Smooth muscle cell (in vitro differentiated cells): Measurements from ENCODE around the gene RTL10. TPM values are rescaled to one million over a fixed set of nuclear protein-coding genes. Genes with fewer than 3 reads are reported as not detected.

Experiments used
- DNase-seq: peaks from one replicate; lab custom pipeline; 2025; ENCODE audit not compliant: unreplicated experiment; lab: John Stamatoyannopoulos, UW
- H2AFZ ChIP-seq: fragments of 200-600 bp; sonication (generic); 2 replicates; pipeline ENCODE4 v1.6.0; 2016; ENCODE audit warnings: antibody characterized with exemption, low read depth, mild to moderate bottlenecking
- H3F3A ChIP-seq: fragments of 200-600 bp; sonication (generic); 2 replicates; pipeline ENCODE4 v1.6.0; 2017; ENCODE audit warnings: antibody characterized with exemption, low read depth
- H3K27ac ChIP-seq: fragments of 200-600 bp; sonication (generic); 2 replicates; pipeline ENCODE4 v1.5.1; 2016; ENCODE audit warnings: low read depth, mild to moderate bottlenecking
- H3K27me3 ChIP-seq: fragments of 200-600 bp; sonication (generic); 2 replicates; pipeline ENCODE4 v1.6.1; 2016; ENCODE audit warnings: low read depth, mild to moderate bottlenecking
- H3K36me3 ChIP-seq: fragments of 200-600 bp; sonication (generic); 2 replicates; pipeline ENCODE4 v1.5.1; 2016; ENCODE audit warnings: low read depth
- H3K4me1 ChIP-seq: fragments of 200-600 bp; sonication (generic); 2 replicates; pipeline ENCODE4 v1.5.1; 2016; ENCODE audit warnings: low read depth
- H3K4me2 ChIP-seq: fragments of 200-600 bp; sonication (generic); 2 replicates; pipeline ENCODE4 v1.6.0; 2016; ENCODE audit warnings: mild to moderate bottlenecking
- H3K4me3 ChIP-seq: fragments of 200-600 bp; sonication (generic); 2 replicates; pipeline ENCODE4 v1.5.1; 2016; ENCODE audit warnings: mild to moderate bottlenecking
- H3K79me2 ChIP-seq: fragments of 200-600 bp; sonication (generic); 2 replicates; pipeline ENCODE4 v1.6.0; 2016; ENCODE audit warnings: low read depth, mild to moderate bottlenecking
- H3K9ac ChIP-seq: fragments of 200-600 bp; sonication (generic); 2 replicates; pipeline ENCODE4 v1.6.0; 2016; ENCODE audit warnings: low read depth
- H3K9me3 ChIP-seq: fragments of 200-600 bp; sonication (generic); replicated peaks from 2 replicates; pipeline ENCODE4 v1.5.1; 2016; ENCODE audit warnings: low read depth
- H4K20me1 ChIP-seq: fragments of 200-600 bp; sonication (generic); 2 replicates; pipeline ENCODE4 v1.6.0; 2016; ENCODE audit warnings: low read depth
- WGBS: methylation state at CpG from one replicate; pipeline ENCODE4 v1.1.7; 2016; ENCODE audit warnings: low lambda C conversion rate; 5-methylcytosine and 5-hydroxymethylcytosine counted together
- polyA plus RNA-seq: library from polyadenylated mRNA; unstranded; fragments of >200 nt; fragmentation: Nextera tagmentation; extraction: Ambion mirVana; gene quantifications from 2 replicates; pipeline ENCODE4 v1.2.1, GENCODE V29; 2016
- total RNA-seq: library from RNA; depleted of rRNA; stranded (reverse); fragments of >200 nt; gene quantifications from 2 replicates; pipeline ENCODE4 v1.2.3, GENCODE V29; 2014
- TF ChIP-seq, protein P1 (sequence below): fragments of 200-600 bp; sonication (generic); IDR thresholded peaks from 2 replicates; pipeline ENCODE4 v1.5.1; 2017; ENCODE audit warnings: borderline replicate concordance, mild to moderate bottlenecking, antibody characterized with exemption; ENCODE audit not compliant: insufficient read depth, poor library complexity, severe bottlenecking

Gene RTL10
- total and polyA plus RNA-seq, 2 experiments from 2014 or later, result 3.8 to 7.5 TPM

DNA sequence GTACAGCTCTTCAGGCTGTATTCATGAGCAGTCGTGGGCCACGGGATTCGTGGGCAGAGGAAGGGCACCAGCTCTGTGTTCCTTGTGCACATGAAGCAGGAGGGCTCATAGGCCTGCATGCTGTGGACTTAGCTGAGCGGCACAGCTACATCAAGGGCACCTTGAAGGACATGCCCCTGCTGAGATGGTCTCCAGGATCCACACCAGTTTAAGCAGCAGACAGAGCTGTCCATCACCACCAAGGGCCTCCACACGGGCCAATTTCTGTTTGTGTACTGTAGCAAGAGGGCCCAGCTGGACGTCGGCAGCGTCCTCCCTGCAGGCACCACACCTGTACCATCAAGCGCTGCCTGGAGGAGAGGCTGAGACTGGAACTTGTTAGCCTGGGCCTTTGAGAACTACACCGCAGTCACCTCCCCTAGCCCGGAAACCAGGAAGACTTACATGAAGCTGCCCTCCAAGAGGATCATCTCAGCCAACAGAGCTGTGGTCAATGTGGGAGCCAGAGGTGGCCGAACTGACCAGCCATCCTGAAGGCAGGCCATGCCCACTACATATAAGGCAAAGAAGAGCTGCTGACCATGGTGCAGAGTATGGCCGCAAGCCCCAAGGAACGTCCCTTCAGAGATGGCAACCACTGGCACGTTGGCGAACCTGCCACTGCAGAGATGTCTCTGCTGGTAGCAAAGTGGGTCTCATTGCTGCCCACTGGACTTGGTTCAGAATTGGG, 32.7 kb upstream of the RTL10 start:
- DNase-seq, result no peak
- no peak overlapping the region for H3K27ac ChIP-seq
- H3K9ac ChIP-seq, result no peak overlapping the region
- H3K9me3 ChIP-seq, result no peaks in the 10 kb centered on the region
- 94% methylated on average over 16 of the region's 16 CpGs for WGBS
- peaks cover under 1% of the 10 kb centered on the region for H3F3A ChIP-seq
- TF ChIP-seq, protein P1, sequence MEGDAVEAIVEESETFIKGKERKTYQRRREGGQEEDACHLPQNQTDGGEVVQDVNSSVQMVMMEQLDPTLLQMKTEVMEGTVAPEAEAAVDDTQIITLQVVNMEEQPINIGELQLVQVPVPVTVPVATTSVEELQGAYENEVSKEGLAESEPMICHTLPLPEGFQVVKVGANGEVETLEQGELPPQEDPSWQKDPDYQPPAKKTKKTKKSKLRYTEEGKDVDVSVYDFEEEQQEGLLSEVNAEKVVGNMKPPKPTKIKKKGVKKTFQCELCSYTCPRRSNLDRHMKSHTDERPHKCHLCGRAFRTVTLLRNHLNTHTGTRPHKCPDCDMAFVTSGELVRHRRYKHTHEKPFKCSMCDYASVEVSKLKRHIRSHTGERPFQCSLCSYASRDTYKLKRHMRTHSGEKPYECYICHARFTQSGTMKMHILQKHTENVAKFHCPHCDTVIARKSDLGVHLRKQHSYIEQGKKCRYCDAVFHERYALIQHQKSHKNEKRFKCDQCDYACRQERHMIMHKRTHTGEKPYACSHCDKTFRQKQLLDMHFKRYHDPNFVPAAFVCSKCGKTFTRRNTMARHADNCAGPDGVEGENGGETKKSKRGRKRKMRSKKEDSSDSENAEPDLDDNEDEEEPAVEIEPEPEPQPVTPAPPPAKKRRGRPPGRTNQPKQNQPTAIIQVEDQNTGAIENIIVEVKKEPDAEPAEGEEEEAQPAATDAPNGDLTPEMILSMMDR, result no peak
- H3K4me2 ChIP-seq, result no peak overlapping the region
- H4K20me1 ChIP-seq, result no peaks in the 10 kb centered on the region
- H3K79me2 ChIP-seq, result no peaks in the 10 kb centered on the region
- H3K36me3 ChIP-seq, result no peaks in the 10 kb centered on the region
- H3K27me3 ChIP-seq, result no peaks in the 10 kb centered on the region
- no peak overlapping the region for H2AFZ ChIP-seq
- no peak overlapping the region for H3K4me3 ChIP-seq
- H3K4me1 ChIP-seq, result peaks cover 15% of the 10 kb centered on the region

GRCh38 chr22:19886605-19887255, 32.1 kb upstream of the RTL10 start:
- no peak overlapping the region for H3K27ac ChIP-seq
- TF ChIP-seq, protein P1, result no peak
- no peaks in the 10 kb centered on the region for H3K9me3 ChIP-seq
- no peaks in the 10 kb centered on the region for H3K27me3 ChIP-seq
- DNase-seq, result no peak
- no peaks in the 10 kb centered on the region for H3K36me3 ChIP-seq
- H3K4me2 ChIP-seq, result no peak overlapping the region
- H3K4me1 ChIP-seq, result peaks cover 11% of the 10 kb centered on the region
- no peaks in the 10 kb centered on the region for H4K20me1 ChIP-seq
- peaks cover 7% of the 10 kb centered on the region for H3F3A ChIP-seq
- no peaks in the 10 kb centered on the region for H3K79me2 ChIP-seq
- H3K4me3 ChIP-seq, result no peak overlapping the region
- WGBS, result 80% methylated on average over 12 of the region's 12 CpGs
- no peak overlapping the region for H3K9ac ChIP-seq
- H2AFZ ChIP-seq, result no peak overlapping the region

- Histone ChIP-seq H3K4me1 (peaks cover 11% of the 10 kb centered on the region), H3K79me2 (no peaks in the 10 kb centered on the region), H3K27me3 (no peaks in the 10 kb centered on the region), H3K9me3 (no peaks in the 10 kb centered on the region), H3F3A (peaks cover 7% of the 10 kb centered on the region), H3K4me2 (no peak overlapping the region), H3K27ac (no peak overlapping the region), H3K9ac (no peak overlapping the region), H2AFZ (no peak overlapping the region), H3K4me3 (no peak overlapping the region), H4K20me1 (no peaks in the 10 kb centered on the region), H3K36me3 (no peaks in the 10 kb centered on the region)
- TF ChIP-seq, protein P1, result no peak
- 77% methylated on average over 15 of the region's 15 CpGs for WGBS
- DNase-seq, result no peak
Measured at GRCh38 chr22:19885841-19886592, 31.3 kb upstream of the RTL10 start.
